Activated CD4-positive, alpha-beta memory T cell treated with anti-CD3 and anti-CD28 coated beads for 36 hours (primary cell): ENCODE results near the gene GPN1. TPM values are rescaled to one million over a fixed set of nuclear protein-coding genes. Genes with fewer than 3 reads are reported as not detected.

Experiments used
- CTCF ChIA-PET: fragments of 350-600 bp; sonication (Branson Sonifier 250); formaldehyde crosslinking; loops from one replicate; lab custom pipeline; 2021; ENCODE audit warnings: antibody characterized with exemption, inconsistent platforms; lab: Charles Lee
- POLR2A ChIA-PET: fragments of 350-600 bp; sonication (Branson Sonifier 250); formaldehyde crosslinking; loops from one replicate; lab custom pipeline; 2021; ENCODE audit warnings: antibody characterized with exemption; lab: Charles Lee
- DNase-seq: peaks from one replicate; pipeline ENCODE4 v3.0.0-alpha.2; 2020
- H3K27ac Mint-ChIP-seq: one replicate; pipeline ENCODE4 v1.8.0; 2021; ENCODE audit warnings: mixed read lengths
- H3K27me3 Mint-ChIP-seq: one replicate; pipeline ENCODE4 v1.8.0; 2021; ENCODE audit warnings: mixed read lengths
- H3K36me3 Mint-ChIP-seq: one replicate; pipeline ENCODE4 v1.8.0; 2021; ENCODE audit warnings: mixed read lengths
- H3K4me1 Mint-ChIP-seq: one replicate; pipeline ENCODE4 v1.8.0; 2021; ENCODE audit warnings: low read depth, mixed read lengths
- H3K4me3 Mint-ChIP-seq: one replicate; pipeline ENCODE4 v1.8.0; 2021; ENCODE audit warnings: mild to moderate bottlenecking, mixed read lengths
- H3K9me3 Mint-ChIP-seq: one replicate; pipeline ENCODE4 v1.8.0; 2021; ENCODE audit warnings: mixed read lengths
- intact Hi-C: fragments of 100-400 bp; cut with micrococcal nuclease; formaldehyde crosslinking; loops from one replicate; pipeline ENCODE4 v1.15.1; 2023
- total RNA-seq, 2 experiments: library from RNA; stranded (reverse); gene quantifications; one replicate each; pipeline ENCODE4 v1.2.3, GENCODE V29; 2021

The GPN1 gene
- total RNA-seq, 2 experiments from 2014 or later = 54.4 to 56.8 TPM

DNA sequence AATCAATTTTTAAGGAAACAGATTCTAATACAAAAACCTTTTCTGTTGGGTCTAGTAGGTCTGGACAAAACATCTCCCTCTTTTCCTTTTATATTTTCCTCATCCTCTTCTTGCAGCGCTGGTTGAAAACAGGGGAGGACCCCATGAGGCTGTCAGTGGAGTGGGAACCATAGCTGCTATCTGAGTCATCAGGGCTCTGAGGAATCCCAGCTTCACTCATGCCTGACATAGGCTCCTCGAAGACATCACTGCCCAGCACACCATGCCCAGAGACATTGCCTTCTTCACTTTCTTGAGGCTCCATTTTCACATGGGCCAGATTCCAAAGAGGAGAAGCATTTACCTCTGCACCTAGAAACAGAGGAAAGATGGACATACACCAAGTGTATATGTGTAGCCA lies 24.5 kb downstream of the GPN1 start:
- Mint-ChIP-seq H3K4me1 (peaks cover 30% of the 10 kb centered on the region), H3K4me3 (no peak overlapping the region), H3K27me3 (no peaks in the 10 kb centered on the region), H3K9me3 (no peaks in the 10 kb centered on the region), H3K27ac (peak overlapping the region; percentile 23), H3K36me3 (peaks cover 54% of the 10 kb centered on the region)
- intact Hi-C loops = loop anchor here (1.0 kb wide), 1 partner anchor 15 kb away; no protein-coding TSS in a partner anchor
- ChIA-PET CTCF (interaction anchor here (4.5 kb wide), 1 partner anchor 30 kb away, joined by 22 read pairs; no protein-coding TSS in a partner anchor), POLR2A (interaction anchor here (1.0 kb wide), 1 partner anchor 30 kb away, joined by 3 read pairs; no protein-coding TSS in a partner anchor)
- no peak for DNase-seq

DNA sequence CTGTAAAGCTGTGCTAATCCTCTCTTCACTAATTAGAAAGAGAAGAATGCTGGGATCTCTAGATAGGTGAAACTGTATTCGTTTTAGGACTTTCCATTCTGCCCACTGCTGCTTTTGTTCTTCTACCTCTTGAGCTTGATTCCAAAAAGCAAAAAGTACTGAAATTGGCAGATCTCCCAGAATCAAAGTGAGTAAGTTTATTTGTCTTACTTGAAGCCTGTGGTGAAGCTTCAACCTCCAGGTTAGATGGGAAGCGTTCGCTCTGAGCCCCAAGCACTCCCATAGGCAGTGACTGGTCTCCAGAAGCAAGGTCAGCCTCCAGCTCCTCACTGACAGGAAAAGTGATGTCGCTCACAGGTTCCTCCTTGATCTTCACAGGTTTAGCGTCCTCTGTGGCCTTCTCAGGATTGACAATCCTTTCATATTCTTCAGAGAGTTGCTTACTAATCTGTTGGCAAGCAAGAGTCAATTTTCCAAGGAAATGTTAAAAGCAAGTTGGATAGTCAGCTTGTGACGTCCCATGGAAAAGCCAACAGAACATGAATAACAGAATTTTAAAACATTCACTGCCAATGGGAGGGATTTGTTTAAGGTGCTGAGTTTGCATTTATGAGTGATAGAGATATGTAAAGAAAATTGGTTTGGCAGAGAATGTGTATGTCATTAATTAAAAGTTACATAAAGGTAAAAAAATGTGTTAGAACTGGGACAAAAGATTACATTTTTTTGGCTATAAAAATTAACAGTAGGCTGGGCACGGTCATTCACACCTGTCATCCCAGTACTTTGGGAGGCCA lies 26.5 kb downstream of the GPN1 start:
- peaks cover 35% of the 10 kb centered on the region for H3K4me1 Mint-ChIP-seq
- no peaks in the 10 kb centered on the region for H3K27me3 Mint-ChIP-seq
- H3K36me3 Mint-ChIP-seq = peaks cover 56% of the 10 kb centered on the region
- peak overlapping the region; percentile 38 for H3K27ac Mint-ChIP-seq
- DNase-seq = no peak
- H3K4me3 Mint-ChIP-seq = no peak overlapping the region
- POLR2A ChIA-PET = interaction anchor here (0.5 to 0.9 kb wide), 2 partner anchors 8 to 10 kb away, joined by 3 to 4 read pairs; partner anchors contain the start of genes SLC4A1AP and SUPT7L
- no peaks in the 10 kb centered on the region for H3K9me3 Mint-ChIP-seq
- CTCF ChIA-PET = interaction anchor here (1.2 kb wide), 1 partner anchor 8 kb away, joined by 3 read pairs; the partner anchor contains the start of genes SLC4A1AP and SUPT7L
- intact Hi-C loops = no loop called here

- Mint-ChIP-seq H3K27ac (no peak overlapping the region), H3K4me1 (peaks cover 44% of the 10 kb centered on the region), H3K9me3 (no peaks in the 10 kb centered on the region), H3K36me3 (peaks cover 33% of the 10 kb centered on the region), H3K27me3 (no peaks in the 10 kb centered on the region), H3K4me3 (peak overlapping the region; percentile 99)
- intact Hi-C loops = loop anchor here (10.0 kb wide), 1 partner anchor 77 kb away; the partner anchor contains the start of gene ZNF512
- ChIA-PET CTCF (no interaction called here), POLR2A (no interaction called here)
- DNase-seq = no peak
These were observed 32.5 kb downstream of the GPN1 start for GRCh38 chr2:27661371-27661770.

DNA sequence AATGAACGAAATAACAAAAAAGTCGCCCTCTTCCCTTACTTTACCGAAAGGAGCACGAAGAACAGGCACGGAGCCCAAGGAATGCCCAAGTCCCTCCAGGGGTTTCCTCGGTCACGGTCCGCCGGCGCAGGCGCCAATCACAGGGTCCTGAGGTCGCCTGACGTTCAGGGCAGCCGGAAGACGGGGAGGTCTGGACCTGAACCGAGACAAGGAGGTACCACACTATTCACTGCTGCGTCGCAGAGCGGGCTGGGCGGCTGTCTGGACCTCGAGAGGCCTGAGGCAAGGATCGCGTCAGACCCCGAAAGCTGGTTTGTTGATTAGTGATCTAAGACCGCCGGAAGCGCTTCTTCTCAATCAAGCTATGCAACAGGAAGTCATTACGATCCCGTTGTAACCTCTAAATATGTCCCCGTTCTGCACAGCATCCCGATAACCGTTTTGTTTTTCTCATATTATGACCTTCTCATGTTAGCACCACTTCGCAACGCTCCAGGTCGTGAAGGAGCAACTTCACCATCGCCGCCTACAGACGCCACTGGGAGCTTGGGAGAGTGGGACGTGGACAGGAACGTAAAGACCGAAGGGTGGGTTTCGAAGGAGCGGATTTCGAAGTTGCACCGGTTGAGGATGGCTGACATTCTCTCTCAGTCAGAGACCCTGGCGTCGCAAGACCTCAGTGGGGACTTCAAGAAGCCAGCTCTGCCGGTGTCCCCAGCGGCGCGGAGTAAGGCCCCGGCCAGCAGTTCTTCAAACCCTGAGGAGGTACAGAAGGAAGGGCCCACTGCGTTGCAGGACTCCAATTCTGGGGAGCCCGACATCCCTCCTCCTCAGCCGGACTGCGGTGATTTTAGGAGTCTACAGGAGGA lies 34.7 kb downstream of the GPN1 start, which contains the start of the genes SLC4A1AP and SUPT7L:
Gene SLC4A1AP (plus strand): TSS at position 605 of the 869 bp plus-strand sequence. CDS start 26 bp downstream, at position 631.
Gene SUPT7L (minus strand): TSS at position 330 of the 869 bp plus-strand sequence. CDS start 1,422 bp downstream, outside the sequence.
- intact Hi-C loops = loop anchor here (1.0 to 10.0 kb wide), 3 partner anchors 19 to 79 kb away; partner anchors contain the start of genes CCDC121, GPN1 and ZNF512
- peaks cover 50% of the 10 kb centered on the region for H3K4me1 Mint-ChIP-seq

DNA sequence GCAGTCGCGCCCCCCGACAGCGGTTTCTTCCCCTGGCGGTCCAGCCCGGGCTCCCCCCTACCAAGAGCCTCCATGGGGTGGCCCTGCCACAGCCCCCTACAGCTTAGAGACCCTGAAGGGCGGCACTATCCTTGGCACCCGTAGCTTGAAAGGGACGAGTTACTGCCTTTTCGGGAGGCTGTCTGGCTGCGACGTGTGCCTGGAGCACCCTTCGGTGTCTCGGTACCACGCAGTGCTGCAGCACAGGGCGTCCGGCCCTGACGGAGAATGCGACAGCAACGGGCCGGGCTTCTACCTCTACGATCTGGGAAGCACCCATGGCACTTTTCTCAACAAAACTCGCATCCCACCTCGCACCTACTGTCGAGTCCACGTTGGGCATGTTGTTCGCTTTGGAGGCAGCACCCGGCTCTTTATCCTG lies 35.3 kb downstream of the GPN1 start:
- no peaks in the 10 kb centered on the region for H3K27me3 Mint-ChIP-seq
- intact Hi-C loops = loop anchor here (10.0 kb wide), 1 partner anchor 79 kb away; the partner anchor contains the start of gene ZNF512
- H3K36me3 Mint-ChIP-seq = peaks cover 36% of the 10 kb centered on the region
- POLR2A ChIA-PET = interaction anchor here (0.6 to 3.5 kb wide), 4 partner anchors 17 to 255 kb away, joined by 3 to 21 read pairs (median 5); partner anchors contain the start of genes CCDC121, GPN1 and PPM1G
- no peak for DNase-seq
- H3K9me3 Mint-ChIP-seq = no peaks in the 10 kb centered on the region
- peak overlapping the region; percentile 100 for H3K27ac Mint-ChIP-seq
- CTCF ChIA-PET = interaction anchor here (1.5 to 4.6 kb wide), 2 partner anchors 18 to 35 kb away, joined by 3 to 45 read pairs; partner anchors contain the start of genes CCDC121 and GPN1
- H3K4me1 Mint-ChIP-seq = peaks cover 50% of the 10 kb centered on the region
- peak overlapping the region; percentile 99 for H3K4me3 Mint-ChIP-seq

More for the DNA sequence above, 34.7 kb downstream of the GPN1 start, which contains the start of the genes SLC4A1AP and SUPT7L:
- CTCF ChIA-PET = interaction anchor here (0.9 to 4.6 kb wide), 3 partner anchors 9 to 35 kb away, joined by 3 to 45 read pairs (median 3); partner anchors contain the start of genes CCDC121 and GPN1
- Mint-ChIP-seq H3K27me3 (no peaks in the 10 kb centered on the region), H3K27ac (peak within 1 kb of the TSS; percentile 100), H3K36me3 (peaks cover 36% of the 10 kb centered on the region), H3K4me3 (peak within 1 kb of the TSS; percentile 99), H3K9me3 (no peaks in the 10 kb centered on the region)
- POLR2A ChIA-PET = interaction anchor here (0.6 to 3.5 kb wide), 8 partner anchors 8 to 294 kb away, joined by 3 to 21 read pairs (median 4); partner anchors contain the start of genes CCDC121, GPN1 and PPM1G
- peak; percentile 81 for DNase-seq

DNA sequence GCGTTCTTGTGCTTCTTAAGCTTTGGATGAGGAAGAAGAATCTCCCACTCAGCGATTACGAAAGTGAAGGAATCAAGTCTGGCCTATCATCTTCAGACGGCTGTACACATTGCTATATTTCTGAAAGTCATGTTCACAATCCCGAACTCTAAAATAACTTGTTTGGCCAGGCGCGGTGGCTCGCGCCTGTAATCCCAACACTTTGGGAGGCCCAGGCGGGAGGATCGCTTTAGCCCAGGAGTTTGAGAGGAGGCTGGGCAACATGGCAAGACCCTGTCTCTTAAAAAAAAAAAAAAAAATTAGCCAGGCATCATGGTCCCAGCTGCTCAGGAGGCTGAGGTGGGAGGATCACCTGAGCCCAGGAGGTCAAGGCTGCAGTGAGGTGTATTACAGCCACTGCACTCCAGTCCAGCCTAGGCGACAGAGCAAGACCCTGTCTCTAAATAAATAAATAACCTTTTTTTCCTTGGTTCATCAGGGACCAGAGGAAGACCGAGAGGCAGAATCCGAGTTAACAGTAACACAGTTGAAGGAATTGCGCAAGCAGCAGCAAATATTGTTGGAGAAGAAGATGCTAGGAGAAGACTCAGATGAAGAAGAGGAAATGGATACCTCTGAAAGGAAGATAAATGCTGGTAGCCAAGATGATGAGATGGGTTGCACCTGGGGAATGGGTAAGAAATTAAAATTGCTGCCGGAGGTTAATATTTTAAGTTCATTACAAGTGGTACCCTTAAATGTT lies 35.9 kb downstream of the GPN1 start:
- H3K4me3 Mint-ChIP-seq = peak overlapping the region; percentile 99
- ChIA-PET POLR2A (interaction anchor here (0.6 to 3.5 kb wide), 3 partner anchors 10 to 36 kb away, joined by 4 to 21 read pairs (median 6); partner anchors contain the start of genes CCDC121 and GPN1), CTCF (interaction anchor here (1.5 to 4.6 kb wide), 2 partner anchors 18 to 36 kb away, joined by 3 to 45 read pairs; partner anchors contain the start of genes CCDC121 and GPN1)
- no peak for DNase-seq
- peaks cover 32% of the 10 kb centered on the region for H3K36me3 Mint-ChIP-seq
- intact Hi-C loops = loop anchor here (10.0 kb wide), 1 partner anchor 80 kb away; the partner anchor contains the start of gene ZNF512
- H3K4me1 Mint-ChIP-seq = peaks cover 46% of the 10 kb centered on the region
- H3K27ac Mint-ChIP-seq = peak overlapping the region; percentile 100
- H3K27me3 Mint-ChIP-seq = no peaks in the 10 kb centered on the region
- H3K9me3 Mint-ChIP-seq = no peaks in the 10 kb centered on the region

GRCh38 chr2:27667446-27667845 lies 38.6 kb downstream of the GPN1 start:
- peaks cover 39% of the 10 kb centered on the region for H3K4me1 Mint-ChIP-seq
- intact Hi-C loops = loop anchor here (10.0 kb wide), 1 partner anchor 83 kb away; the partner anchor contains the start of gene ZNF512
- no peak overlapping the region for H3K27ac Mint-ChIP-seq
- CTCF ChIA-PET = interaction anchor here (1.9 to 4.6 kb wide), 2 partner anchors 15 to 16 kb away, joined by 10 to 45 read pairs; no protein-coding TSS in a partner anchor
- H3K27me3 Mint-ChIP-seq = no peaks in the 10 kb centered on the region
- H3K4me3 Mint-ChIP-seq = no peak overlapping the region
- POLR2A ChIA-PET = no interaction called here
- H3K36me3 Mint-ChIP-seq = peaks cover 25% of the 10 kb centered on the region
- no peak for DNase-seq
- H3K9me3 Mint-ChIP-seq = no peaks in the 10 kb centered on the region

- Mint-ChIP-seq H3K4me1 (peaks cover 18% of the 10 kb centered on the region), H3K27me3 (no peaks in the 10 kb centered on the region), H3K4me3 (no peak overlapping the region), H3K9me3 (no peaks in the 10 kb centered on the region), H3K36me3 (peaks cover 40% of the 10 kb centered on the region), H3K27ac (peak overlapping the region; percentile 33)
- CTCF ChIA-PET = interaction anchor here (1.0 to 2.7 kb wide), 2 partner anchors 10 to 12 kb away, joined by 3 to 24 read pairs; no protein-coding TSS in a partner anchor
- no peak for DNase-seq
- POLR2A ChIA-PET = no interaction called here
- intact Hi-C loops = no loop called here
These were observed 42.4 kb downstream of the GPN1 start for GRCh38 chr2:27671235-27671634.

GRCh38 chr2:27672723-27673486 lies 44.1 kb downstream of the GPN1 start:
- no peak overlapping the region for H3K27ac Mint-ChIP-seq

More at GRCh38 chr2:27672723-27673486, 44.1 kb downstream of the GPN1 start:
- H3K4me3 Mint-ChIP-seq = no peak overlapping the region
- H3K27me3 Mint-ChIP-seq = no peaks in the 10 kb centered on the region
- H3K9me3 Mint-ChIP-seq = no peaks in the 10 kb centered on the region
- ChIA-PET POLR2A (no interaction called here), CTCF (interaction anchor here (2.7 kb wide), 1 partner anchor 11 kb away, joined by 24 read pairs; no protein-coding TSS in a partner anchor)
- H3K4me1 Mint-ChIP-seq = peaks cover 11% of the 10 kb centered on the region
- intact Hi-C loops = no loop called here
- no peak for DNase-seq
- peaks cover 33% of the 10 kb centered on the region for H3K36me3 Mint-ChIP-seq
